Trophoblast cell (in vitro differentiated cells and primary cell): ENCODE data around the gene SLAMF7.

ENCODE experiments used
- DNase-seq, 2 donors: peaks; one replicate each; pipeline ENCODE4 v3.0.0-alpha.2; 2016
- H2AFZ ChIP-seq: 2 replicates; pipeline ENCODE4 v1.6.1; 2013; ENCODE audit warnings: low read length, moderate library complexity, mild to moderate bottlenecking; ENCODE audit not compliant: insufficient read depth, poor library complexity
- H2AK5ac ChIP-seq: 2 replicates; pipeline ENCODE4 v1.6.1; 2013; ENCODE audit warnings: mild to moderate bottlenecking, low read length
- H2BK120ac ChIP-seq: 2 replicates; pipeline ENCODE4 v1.6.1; 2013; ENCODE audit warnings: low read length, mild to moderate bottlenecking, moderate library complexity; ENCODE audit not compliant: insufficient read depth, poor library complexity
- H2BK12ac ChIP-seq: 2 replicates; pipeline ENCODE4 v1.6.1; 2013; ENCODE audit warnings: mild to moderate bottlenecking, low read length, moderate library complexity
- H2BK5ac ChIP-seq: 2 replicates; pipeline ENCODE4 v1.6.1; 2013; ENCODE audit warnings: low read length, low read depth, moderate library complexity, mild to moderate bottlenecking; ENCODE audit not compliant: poor library complexity
- H3K14ac ChIP-seq: 2 replicates; pipeline ENCODE4 v1.6.1; 2013; ENCODE audit warnings: mild to moderate bottlenecking, low read length
- H3K18ac ChIP-seq: 2 replicates; pipeline ENCODE4 v1.6.1; 2013; ENCODE audit warnings: mild to moderate bottlenecking, low read length
- H3K23ac ChIP-seq: 2 replicates; pipeline ENCODE4 v1.6.1; 2013; ENCODE audit warnings: low read length
- H3K27ac ChIP-seq: 2 replicates; pipeline ENCODE4 v1.5.1; 2013; ENCODE audit warnings: low read depth, mild to moderate bottlenecking, inconsistent platforms, low read length, moderate library complexity
- H3K27me3 ChIP-seq: 2 replicates; pipeline ENCODE4 v1.6.1; 2013; ENCODE audit warnings: inconsistent platforms, mild to moderate bottlenecking, low read length, moderate library complexity; ENCODE audit not compliant: insufficient read depth
- H3K36me3 ChIP-seq, 2 experiments: 1 replicate in 1 of 2; 2 replicates in 1 of 2; pipeline ENCODE4 v1.6.1; 2013; ENCODE audit warnings: low read length in 2 of 2, mild to moderate bottlenecking in 2 of 2, moderate library complexity in 1 of 2; ENCODE audit not compliant: insufficient read depth in 2 of 2, control insufficient read depth in 1 of 2
- H3K4ac ChIP-seq: 2 replicates; pipeline ENCODE4 v1.6.1; 2013; ENCODE audit warnings: low read depth, mild to moderate bottlenecking, low read length, moderate library complexity
- H3K4me1 ChIP-seq, 2 experiments: 1 replicate in 1 of 2; 2 replicates in 1 of 2; pipeline ENCODE4 v1.6.1; 2013; ENCODE audit warnings: low read length in 2 of 2, mild to moderate bottlenecking in 2 of 2, moderate library complexity in 1 of 2; ENCODE audit not compliant: insufficient read depth in 2 of 2, control insufficient read depth in 1 of 2
- H3K4me2 ChIP-seq: 2 replicates; pipeline ENCODE4 v1.6.1; 2013; ENCODE audit warnings: inconsistent platforms, mild to moderate bottlenecking, low read length, moderate library complexity
- H3K4me3 ChIP-seq: 2 replicates; pipeline ENCODE4 v1.5.1; 2013; ENCODE audit warnings: mild to moderate bottlenecking, low read depth, low read length, inconsistent platforms
- H3K79me1 ChIP-seq: one replicate; pipeline ENCODE4 v1.6.1; 2013; ENCODE audit warnings: low read length
- H3K79me2 ChIP-seq: 2 replicates; pipeline ENCODE4 v1.6.1; 2013; ENCODE audit warnings: low read length, mild to moderate bottlenecking; ENCODE audit not compliant: control insufficient read depth, insufficient read depth, poor library complexity
- H3K9ac ChIP-seq: 2 replicates; pipeline ENCODE4 v1.6.1; 2013; ENCODE audit warnings: mild to moderate bottlenecking, low read length
- H3K9me3 ChIP-seq: 2 replicates; pipeline ENCODE4 v1.6.1; 2013; ENCODE audit warnings: low read depth, mild to moderate bottlenecking, control low read depth, inconsistent platforms, low read length; ENCODE audit not compliant: insufficient read depth
- H4K12ac ChIP-seq: 2 replicates; pipeline ENCODE4 v1.6.1; 2013; ENCODE audit warnings: low read depth, mild to moderate bottlenecking, low read length, moderate library complexity
- H4K8ac ChIP-seq: 2 replicates; pipeline ENCODE4 v1.6.1; 2013; ENCODE audit warnings: low read depth, mild to moderate bottlenecking, low read length, moderate library complexity
- H4K91ac ChIP-seq: one replicate; pipeline ENCODE4 v1.6.1; 2013; ENCODE audit warnings: low read depth, mild to moderate bottlenecking, low read length, moderate library complexity
- WGBS: extraction: QIAGEN DNeasy Blood & Tissue Kit; methylation state at CpG from one replicate; pipeline ENCODE4 v1.1.7; 2013; ENCODE audit warnings: missing lambda C conversion rate; ENCODE audit not compliant: insufficient read length, insufficient coverage; ENCODE audit errors: extremely low coverage; 5-methylcytosine and 5-hydroxymethylcytosine counted together

Gene SLAMF7

DNA sequence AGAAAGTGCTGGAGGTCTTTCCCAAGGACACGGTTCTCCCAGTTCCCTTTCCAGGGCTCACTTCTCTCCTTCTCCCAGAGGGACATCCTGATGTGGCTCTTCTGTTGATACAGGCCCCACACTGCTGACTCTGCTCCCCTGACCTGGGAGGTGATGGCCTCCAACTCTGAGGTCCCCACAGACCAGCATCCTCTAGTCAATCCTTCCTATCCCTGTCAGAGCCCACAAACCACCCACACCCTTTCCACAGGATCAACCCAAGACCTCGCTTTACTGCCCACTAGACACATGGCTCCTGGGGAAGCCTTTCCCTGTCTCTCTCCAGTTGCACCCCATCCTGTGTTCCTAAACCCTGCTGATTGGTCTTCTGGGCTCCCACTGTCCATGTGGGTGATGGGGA is 11.6 kb downstream of the SLAMF7 start:
- H3K4me3 ChIP-seq, result no peak overlapping the region
- no peak overlapping the region for H3K18ac ChIP-seq
- no peak overlapping the region for H2AK5ac ChIP-seq
- H3K9ac ChIP-seq, result no peak overlapping the region
- no peak overlapping the region for H3K14ac ChIP-seq
- no peak overlapping the region for H3K4me2 ChIP-seq
- no peak overlapping the region for H2BK5ac ChIP-seq
- no peak overlapping the region for H2AFZ ChIP-seq
- no CpG with 5 or more reads among the region's 2 CpGs for WGBS
- H4K12ac ChIP-seq, result no peak overlapping the region
- no peak overlapping the region for H3K27ac ChIP-seq
- no peak overlapping the region for H4K91ac ChIP-seq
- no peak overlapping the region for H2BK12ac ChIP-seq
- no peaks in the 10 kb centered on the region for H3K79me1 ChIP-seq
- H3K4me1 ChIP-seq, result no peaks in the 10 kb centered on the region
- H3K27me3 ChIP-seq, result no peaks in the 10 kb centered on the region
- H3K79me2 ChIP-seq, result no peaks in the 10 kb centered on the region
- H3K4ac ChIP-seq, result no peak overlapping the region
- DNase-seq, result no peak
- H3K23ac ChIP-seq, result no peak overlapping the region
- H3K9me3 ChIP-seq, result no peaks in the 10 kb centered on the region
- no peaks in the 10 kb centered on the region for H3K36me3 ChIP-seq
- H4K8ac ChIP-seq, result no peak overlapping the region
- H2BK120ac ChIP-seq, result no peak overlapping the region

GRCh38 chr1:160752406-160752805 is 13.4 kb downstream of the SLAMF7 start:
- Histone ChIP-seq H2BK12ac (no peak overlapping the region), H2BK120ac (no peak overlapping the region), H3K9me3 (no peaks in the 10 kb centered on the region), H3K27me3 (no peaks in the 10 kb centered on the region), H2AK5ac (no peak overlapping the region), H3K14ac (no peak overlapping the region), H4K91ac (no peak overlapping the region), H3K18ac (no peak overlapping the region), H3K79me2 (no peaks in the 10 kb centered on the region), H4K12ac (no peak overlapping the region), H3K36me3 (no peaks in the 10 kb centered on the region), H3K9ac (no peak overlapping the region), H3K4me1 (no peaks in the 10 kb centered on the region), H3K79me1 (no peaks in the 10 kb centered on the region), H3K4me2 (no peak overlapping the region), H3K4ac (no peak overlapping the region), H2AFZ (no peak overlapping the region), H4K8ac (no peak overlapping the region), H2BK5ac (no peak overlapping the region), H3K27ac (no peak overlapping the region), H3K23ac (no peak overlapping the region), H3K4me3 (no peak overlapping the region)
- 100% methylated on average over 2 of the region's 3 CpGs for WGBS
- DNase-seq, result no peak

GRCh38 chr1:160752924-160753323 is 13.9 kb downstream of the SLAMF7 start:
- Histone ChIP-seq H3K27me3 (no peaks in the 10 kb centered on the region), H3K9ac (no peak overlapping the region), H3K9me3 (no peaks in the 10 kb centered on the region), H2BK120ac (no peak overlapping the region), H3K4me1 (no peaks in the 10 kb centered on the region), H3K4me3 (no peak overlapping the region), H4K91ac (no peak overlapping the region), H3K27ac (no peak overlapping the region), H2BK12ac (no peak overlapping the region), H3K36me3 (no peaks in the 10 kb centered on the region), H3K4ac (no peak overlapping the region), H4K12ac (no peak overlapping the region), H3K23ac (no peak overlapping the region), H2AFZ (no peak overlapping the region), H3K14ac (no peak overlapping the region), H3K18ac (no peak overlapping the region), H2BK5ac (no peak overlapping the region), H3K79me2 (no peaks in the 10 kb centered on the region), H4K8ac (no peak overlapping the region), H3K79me1 (no peaks in the 10 kb centered on the region), H2AK5ac (no peak overlapping the region), H3K4me2 (no peak overlapping the region)
- no peak for DNase-seq
- WGBS, result no CpG with 5 or more reads among the region's 5 CpGs

GRCh38 chr1:160753594-160753993 is 14.5 kb downstream of the SLAMF7 start:
- Histone ChIP-seq H2BK12ac (no peak overlapping the region), H3K23ac (no peak overlapping the region), H3K18ac (no peak overlapping the region), H3K4me2 (no peak overlapping the region), H3K4me3 (no peak overlapping the region), H3K27me3 (no peaks in the 10 kb centered on the region), H3K79me2 (no peaks in the 10 kb centered on the region), H4K91ac (no peak overlapping the region), H3K14ac (no peak overlapping the region), H2BK120ac (no peak overlapping the region), H3K79me1 (no peaks in the 10 kb centered on the region), H3K4me1 (no peaks in the 10 kb centered on the region), H3K27ac (no peak overlapping the region), H3K4ac (no peak overlapping the region), H2AK5ac (no peak overlapping the region), H2AFZ (no peak overlapping the region), H4K8ac (no peak overlapping the region), H3K9ac (no peak overlapping the region), H3K36me3 (no peaks in the 10 kb centered on the region), H4K12ac (no peak overlapping the region), H3K9me3 (no peaks in the 10 kb centered on the region), H2BK5ac (no peak overlapping the region)
- no peak for DNase-seq

GRCh38 chr1:160755461-160755860 is 16.4 kb downstream of the SLAMF7 start:
- Histone ChIP-seq H3K36me3 (no peaks in the 10 kb centered on the region), H3K4me2 (no peak overlapping the region), H3K18ac (no peak overlapping the region), H4K91ac (no peak overlapping the region), H3K4ac (no peak overlapping the region), H3K9me3 (no peaks in the 10 kb centered on the region), H4K12ac (no peak overlapping the region), H3K23ac (no peak overlapping the region), H3K9ac (no peak overlapping the region), H2AK5ac (no peak overlapping the region), H2AFZ (no peak overlapping the region), H3K79me2 (no peaks in the 10 kb centered on the region), H4K8ac (no peak overlapping the region), H3K4me1 (no peaks in the 10 kb centered on the region), H2BK120ac (no peak overlapping the region), H3K4me3 (no peak overlapping the region), H3K79me1 (no peaks in the 10 kb centered on the region), H3K14ac (no peak overlapping the region), H3K27ac (no peak overlapping the region), H3K27me3 (no peaks in the 10 kb centered on the region), H2BK12ac (no peak overlapping the region), H2BK5ac (no peak overlapping the region)
- DNase-seq, result no peak
- no CpG with 5 or more reads among the region's 2 CpGs for WGBS
